Endothelial cell of umbilical vein (primary cell): ENCODE data around the gene VTI1A.

Experiments used
- CTCF ChIP-seq, 2 donors: IDR thresholded peaks; 1 replicate in 1 of 2; 2 replicates in 1 of 2; pipeline ENCODE4 v1.5.1; 2011; ENCODE audit warnings: low read length in 2 of 2, mild to moderate bottlenecking in 2 of 2, moderate library complexity in 2 of 2, control low read depth in 1 of 2, inconsistent platforms in 1 of 2, low read depth in 1 of 2; ENCODE audit not compliant: insufficient read depth in 1 of 2; ENCODE audit errors: extremely low read depth in 1 of 2
- POLR2A ChIP-seq: IDR thresholded peaks from 2 replicates; pipeline ENCODE4 v1.6.1; 2012; ENCODE audit warnings: low read depth, mild to moderate bottlenecking, control low read depth, low read length

- TF ChIP-seq CTCF (IDR thresholded peaks at IDR 0.05; ENCODE audit: extremely low read depth in 1 of 2, insufficient read depth in 1 of 2, low read depth in 1 of 2, low read length in 2 of 2): no peak
- no peak for TF ChIP-seq POLR2A
Observed at GRCh38 chr10:112815269-112816032, 368.4 kb downstream of the VTI1A start.
